A673 (cell line): Measurements from ENCODE around the gene HK1.

ENCODE experiments used
- CTCF ChIP-seq: fragments of 300-800, 200-600 bp; sonication (generic); conservative IDR thresholded peaks from 2 replicates; pipeline ENCODE4 v1.5.1; 2017; ENCODE audit warnings: low read depth, mild to moderate bottlenecking, antibody characterized with exemption, low read length, moderate library complexity, mixed read lengths
- EZH2 ChIP-seq: fragments of 200-600 bp; sonication (generic); IDR thresholded peaks from 2 replicates; pipeline ENCODE4 v1.6.1; 2017; ENCODE audit warnings: borderline replicate concordance, low read depth, mild to moderate bottlenecking, mixed read lengths, antibody characterized with exemption, low read length; ENCODE audit not compliant: poor library complexity, severe bottlenecking

GRCh38 chr10:69359594-69359993, 81.3 kb downstream of the HK1 start:
- TF ChIP-seq CTCF: no peak
- TF ChIP-seq EZH2: no peak
